ENCODE results near the gene NKAIN2. TPM values are rescaled to one million over a fixed set of nuclear protein-coding genes. Genes with fewer than 3 reads are reported as not detected.

The NKAIN2 gene
- total RNA-seq, 2 experiments from 2014 or later: not detected

GRCh38 chr6:124055963-124056362 is 252.3 kb downstream of the NKAIN2 start:
- intact Hi-C loops (cut with DNase I, micrococcal nuclease): no loop called here
- peaks cover 3% of the 10 kb centered on the region for H3K4me1 Mint-ChIP-seq
- no peak for ATAC-seq
- CTCF ChIA-PET: no interaction called here
- no peaks in the 10 kb centered on the region for H3K36me3 Mint-ChIP-seq (ENCODE audit: low read depth)
- no peak overlapping the region for H3K4me3 Mint-ChIP-seq
- POLR2A ChIA-PET: interaction anchor here (0.7 kb wide), 1 partner anchor 782 kb away, joined by 4 read pairs; no protein-coding TSS in a partner anchor
- no peak overlapping the region for H3K27ac Mint-ChIP-seq
- H3K9me3 Mint-ChIP-seq (ENCODE audit: low read depth): no peaks in the 10 kb centered on the region
- H3K27me3 Mint-ChIP-seq: peaks cover 3% of the 10 kb centered on the region
- DNase-seq: no peak

GRCh38 chr6:124056407-124057334 is 253.0 kb downstream of the NKAIN2 start:
- H3K36me3 Mint-ChIP-seq (ENCODE audit: low read depth): no peaks in the 10 kb centered on the region
- peaks cover 3% of the 10 kb centered on the region for H3K27me3 Mint-ChIP-seq
- DNase-seq: no peak
- no peak overlapping the region for H3K27ac Mint-ChIP-seq
- H3K4me3 Mint-ChIP-seq: no peak overlapping the region
- ATAC-seq: no peak
- peaks cover 3% of the 10 kb centered on the region for H3K4me1 Mint-ChIP-seq
- no peaks in the 10 kb centered on the region for H3K9me3 Mint-ChIP-seq (ENCODE audit: low read depth)
- ChIA-PET POLR2A (interaction anchor here (0.7 kb wide), 1 partner anchor 781 kb away, joined by 4 read pairs; no protein-coding TSS in a partner anchor), CTCF (no interaction called here)
- intact Hi-C loops (cut with DNase I, micrococcal nuclease): no loop called here

GRCh38 chr6:124057461-124057860 is 253.8 kb downstream of the NKAIN2 start:
- POLR2A ChIA-PET: no interaction called here
- no peaks in the 10 kb centered on the region for H3K36me3 Mint-ChIP-seq (ENCODE audit: low read depth)
- CTCF ChIA-PET: no interaction called here

GRCh38 chr6:124064317-124065113 is 260.9 kb downstream of the NKAIN2 start:
- Mint-ChIP-seq H3K4me1 (no peaks in the 10 kb centered on the region), H3K27ac (no peak overlapping the region), H3K36me3 (ENCODE audit: low read depth) (no peaks in the 10 kb centered on the region), H3K4me3 (no peak overlapping the region), H3K27me3 (no peaks in the 10 kb centered on the region), H3K9me3 (ENCODE audit: low read depth) (no peaks in the 10 kb centered on the region)
- ATAC-seq (no peak), DNase-seq (no peak)
- intact Hi-C loops (cut with DNase I, micrococcal nuclease): no loop called here
- ChIA-PET CTCF (no interaction called here), POLR2A (no interaction called here)

More at GRCh38 chr6:124057461-124057860, 253.8 kb downstream of the NKAIN2 start:
- peaks cover 3% of the 10 kb centered on the region for H3K27me3 Mint-ChIP-seq
- no peak for DNase-seq
- H3K9me3 Mint-ChIP-seq (ENCODE audit: low read depth): no peaks in the 10 kb centered on the region
- ATAC-seq: no peak
- peaks cover 3% of the 10 kb centered on the region for H3K4me1 Mint-ChIP-seq
- H3K4me3 Mint-ChIP-seq: no peak overlapping the region
- no peak overlapping the region for H3K27ac Mint-ChIP-seq
- intact Hi-C loops (cut with DNase I, micrococcal nuclease): no loop called here

GRCh38 chr6:124066269-124066668 is 262.6 kb downstream of the NKAIN2 start:
- POLR2A ChIA-PET: no interaction called here
- no peak for ATAC-seq
- CTCF ChIA-PET: interaction anchor here (0.7 kb wide), 1 partner anchor 13 kb away, joined by 4 read pairs; no protein-coding TSS in a partner anchor
- Mint-ChIP-seq H3K27ac (no peak overlapping the region), H3K4me3 (no peak overlapping the region), H3K9me3 (ENCODE audit: low read depth) (peaks cover 3% of the 10 kb centered on the region), H3K27me3 (no peaks in the 10 kb centered on the region), H3K36me3 (ENCODE audit: low read depth) (no peaks in the 10 kb centered on the region), H3K4me1 (no peaks in the 10 kb centered on the region)
- intact Hi-C loops (cut with DNase I, micrococcal nuclease): no loop called here
- no peak for DNase-seq

- intact Hi-C loops (cut with DNase I, micrococcal nuclease): no loop called here
- ATAC-seq: no peak
- H3K9me3 Mint-ChIP-seq (ENCODE audit: low read depth): peaks cover 3% of the 10 kb centered on the region
- no peaks in the 10 kb centered on the region for H3K27me3 Mint-ChIP-seq
- no peaks in the 10 kb centered on the region for H3K4me1 Mint-ChIP-seq
- H3K36me3 Mint-ChIP-seq (ENCODE audit: low read depth): no peaks in the 10 kb centered on the region
- DNase-seq: no peak
- no peak overlapping the region for H3K27ac Mint-ChIP-seq
- POLR2A ChIA-PET: no interaction called here
- CTCF ChIA-PET: interaction anchor here (0.7 kb wide), 1 partner anchor 12 kb away, joined by 4 read pairs; no protein-coding TSS in a partner anchor
- H3K4me3 Mint-ChIP-seq: no peak overlapping the region
These were observed 263.4 kb downstream of the NKAIN2 start for GRCh38 chr6:124066946-124067552.

- DNase-seq (no peak), ATAC-seq (no peak)
- POLR2A ChIA-PET: no interaction called here
- no peaks in the 10 kb centered on the region for H3K4me1 Mint-ChIP-seq
- no peak overlapping the region for H3K27ac Mint-ChIP-seq
- intact Hi-C loops (cut with DNase I, micrococcal nuclease): no loop called here
- H3K36me3 Mint-ChIP-seq (ENCODE audit: low read depth): no peaks in the 10 kb centered on the region
- CTCF ChIA-PET: no interaction called here
- peaks cover 3% of the 10 kb centered on the region for H3K9me3 Mint-ChIP-seq (ENCODE audit: low read depth)
- H3K4me3 Mint-ChIP-seq: no peak overlapping the region
- no peaks in the 10 kb centered on the region for H3K27me3 Mint-ChIP-seq
These were observed 265.7 kb downstream of the NKAIN2 start for GRCh38 chr6:124069230-124069950.

GRCh38 chr6:124073021-124073420 is 269.4 kb downstream of the NKAIN2 start:
- Mint-ChIP-seq H3K27ac (no peak overlapping the region), H3K27me3 (no peaks in the 10 kb centered on the region), H3K9me3 (ENCODE audit: low read depth) (peaks cover 3% of the 10 kb centered on the region), H3K4me1 (no peaks in the 10 kb centered on the region), H3K36me3 (ENCODE audit: low read depth) (no peaks in the 10 kb centered on the region), H3K4me3 (no peak overlapping the region)
- DNase-seq (no peak), ATAC-seq (no peak)
- CTCF ChIA-PET: no interaction called here
- intact Hi-C loops (cut with DNase I, micrococcal nuclease): no loop called here
- POLR2A ChIA-PET: no interaction called here

GRCh38 chr6:124073820-124074587 is 270.3 kb downstream of the NKAIN2 start:
- Mint-ChIP-seq H3K4me1 (no peaks in the 10 kb centered on the region), H3K27me3 (no peaks in the 10 kb centered on the region), H3K9me3 (ENCODE audit: low read depth) (peaks cover 3% of the 10 kb centered on the region), H3K4me3 (no peak overlapping the region), H3K27ac (no peak overlapping the region), H3K36me3 (ENCODE audit: low read depth) (no peaks in the 10 kb centered on the region)
- intact Hi-C loops (cut with DNase I, micrococcal nuclease): no loop called here
- ChIA-PET CTCF (no interaction called here), POLR2A (no interaction called here)
- DNase-seq (no peak), ATAC-seq (no peak)

- H3K36me3 Mint-ChIP-seq (ENCODE audit: low read depth): no peaks in the 10 kb centered on the region
- CTCF ChIA-PET: no interaction called here
These were observed 270.9 kb downstream of the NKAIN2 start for GRCh38 chr6:124074606-124075005.

More at GRCh38 chr6:124074606-124075005, 270.9 kb downstream of the NKAIN2 start:
- ATAC-seq (no peak), DNase-seq (no peak)
- peaks cover 3% of the 10 kb centered on the region for H3K9me3 Mint-ChIP-seq (ENCODE audit: low read depth)
- no peaks in the 10 kb centered on the region for H3K27me3 Mint-ChIP-seq
- intact Hi-C loops (cut with DNase I, micrococcal nuclease): no loop called here
- no peak overlapping the region for H3K4me3 Mint-ChIP-seq
- no peak overlapping the region for H3K27ac Mint-ChIP-seq
- POLR2A ChIA-PET: no interaction called here
- no peaks in the 10 kb centered on the region for H3K4me1 Mint-ChIP-seq

Data from activated CD4-positive, alpha-beta T cell treated with anti-CD3 and anti-CD28 coated beads for 36 hours (primary cell).